SIG-M5 treated with dmso at 0.1 percent for 504 hours (cell line): ENCODE data around the gene CHAD.
A peak's percentile ranks its signal among the peaks of the same experiment; 100 is the strongest.

Experiments
- DNase-seq: peaks from one replicate; lab custom pipeline; 2025; ENCODE audit not compliant: unreplicated experiment; lab: John Stamatoyannopoulos, UW

The CHAD gene

GRCh38 chr17:50475362-50475761, 6.7 kb upstream of the CHAD start:
- DNase-seq, result no peak

DNA sequence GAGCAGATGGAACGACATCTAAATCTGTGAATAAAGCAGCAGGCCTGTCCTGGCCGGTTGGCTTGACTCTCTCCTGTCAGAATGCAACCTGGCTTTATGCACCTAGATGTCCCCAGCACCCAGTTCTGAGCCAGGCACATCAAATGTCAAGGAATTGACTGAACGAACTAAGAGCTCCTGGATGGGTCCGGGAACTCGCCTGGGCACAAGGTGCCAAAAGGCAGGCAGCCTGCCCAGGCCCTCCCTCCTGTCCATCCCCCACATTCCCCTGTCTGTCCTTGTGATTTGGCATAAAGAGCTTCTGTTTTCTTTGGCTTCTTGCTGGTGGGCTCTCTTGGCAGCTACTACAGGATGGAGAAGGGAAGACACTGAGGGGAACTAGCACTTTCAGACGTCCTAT, 5.8 kb upstream of the CHAD start:
- DNase-seq, result no peak

GRCh38 chr17:50473901-50474300, 5.2 kb upstream of the CHAD start:
- DNase-seq, result no peak

DNA sequence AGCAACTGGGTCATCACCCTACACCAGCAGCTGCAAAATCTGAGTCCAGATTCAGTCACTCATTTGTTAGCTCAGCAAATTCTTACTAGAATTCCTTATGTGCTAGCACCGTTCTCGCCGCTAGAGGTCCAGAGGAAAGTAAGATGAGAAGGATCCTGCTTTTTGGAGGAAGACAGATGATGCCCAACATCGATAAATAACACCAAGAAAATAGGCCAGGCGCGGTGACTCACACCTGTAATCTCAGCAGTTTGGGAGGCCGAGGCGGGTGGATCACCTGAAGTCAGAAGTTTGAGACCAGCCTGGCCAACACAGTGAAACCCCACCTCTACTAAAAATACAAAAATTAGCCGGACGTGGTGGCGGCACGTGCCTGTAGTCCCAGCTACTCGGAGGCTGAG, 4.1 kb upstream of the CHAD start:
- DNase-seq, result peak; percentile 31

DNA sequence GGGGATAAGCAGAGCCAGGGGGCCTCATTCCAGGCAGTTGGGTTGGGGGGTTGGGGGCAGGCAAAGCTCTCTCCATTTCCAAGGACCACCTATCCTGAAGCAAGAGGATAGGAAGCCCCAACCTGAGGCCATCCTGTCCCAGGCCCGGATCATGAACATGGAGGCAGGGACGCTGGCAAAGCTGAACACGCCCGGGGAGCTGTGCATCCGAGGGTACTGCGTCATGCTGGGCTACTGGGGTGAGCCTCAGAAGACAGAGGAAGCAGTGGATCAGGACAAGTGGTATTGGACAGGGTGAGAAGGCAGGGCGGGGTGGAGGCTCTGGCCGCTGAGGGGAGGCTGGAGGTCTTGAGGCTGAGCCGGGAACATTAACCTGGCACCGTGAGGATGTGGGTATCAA, 3.6 kb upstream of the CHAD start:
- no peak for DNase-seq

- no peak for DNase-seq
Observed at GRCh38 chr17:50471009-50471905, 2.6 kb upstream of the CHAD start.

DNA sequence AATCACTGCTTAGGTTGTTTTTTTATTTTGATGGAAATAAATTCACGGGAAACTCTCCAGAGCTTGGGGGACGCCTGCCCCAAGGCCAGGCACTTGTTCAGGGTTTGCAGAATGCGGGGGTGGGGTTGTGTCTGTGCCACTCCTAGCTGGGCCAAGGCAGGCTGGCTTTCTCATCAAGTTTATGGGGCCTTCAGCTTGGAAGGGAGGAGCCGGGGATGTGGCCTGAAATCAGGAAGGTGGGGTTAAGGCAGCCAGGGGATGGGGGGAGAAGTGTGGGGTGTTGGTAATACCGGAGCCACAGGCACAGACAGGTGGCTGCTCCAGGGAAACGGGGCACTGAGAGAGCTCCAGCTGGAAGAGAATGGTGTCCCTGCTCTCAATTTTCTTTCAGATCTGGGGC, 1.7 kb upstream of the CHAD start:
- no peak for DNase-seq

DNA sequence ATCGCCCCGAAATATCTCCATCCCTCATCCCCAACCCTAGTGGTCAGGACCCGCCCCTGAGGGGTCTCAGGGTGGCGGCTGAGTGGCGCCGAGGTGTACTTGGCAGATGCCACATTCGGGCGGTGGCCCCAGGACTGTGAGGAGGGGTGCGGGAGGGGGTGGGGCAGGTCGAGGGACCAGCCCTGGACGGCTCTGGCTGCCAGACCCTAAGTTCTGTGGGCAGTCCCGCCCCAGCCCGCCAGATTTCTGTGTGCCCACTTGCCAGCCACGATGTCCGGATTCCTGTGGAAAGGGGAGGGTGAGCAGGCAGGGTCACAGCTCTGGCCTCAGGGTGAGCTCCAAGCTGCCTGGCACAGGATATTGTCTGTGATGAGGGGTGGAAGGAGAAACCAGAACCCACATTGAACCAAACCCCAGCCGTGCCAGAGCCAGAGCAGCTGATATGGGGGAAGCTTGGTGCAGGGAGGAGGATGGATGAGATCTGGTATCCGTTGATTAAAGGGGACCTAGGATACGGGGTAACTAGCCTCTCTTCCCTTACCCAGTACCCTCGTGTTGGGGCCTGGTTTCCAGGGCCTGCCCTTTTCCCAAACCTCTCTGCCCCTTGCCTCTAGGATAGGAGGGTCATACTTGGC, 1.1 kb upstream of the CHAD start:
- no peak for DNase-seq

GRCh38 chr17:50469208-50469605, 527 bp upstream of the CHAD start:
- no peak for DNase-seq

GRCh38 chr17:50467855-50468303, 801 bp downstream of the CHAD start:
- DNase-seq, result no peak

GRCh38 chr17:50467114-50467854, 1.4 kb downstream of the CHAD start:
- no peak for DNase-seq

GRCh38 chr17:50466371-50467113, 2.1 kb downstream of the CHAD start:
- DNase-seq, result no peak

DNA sequence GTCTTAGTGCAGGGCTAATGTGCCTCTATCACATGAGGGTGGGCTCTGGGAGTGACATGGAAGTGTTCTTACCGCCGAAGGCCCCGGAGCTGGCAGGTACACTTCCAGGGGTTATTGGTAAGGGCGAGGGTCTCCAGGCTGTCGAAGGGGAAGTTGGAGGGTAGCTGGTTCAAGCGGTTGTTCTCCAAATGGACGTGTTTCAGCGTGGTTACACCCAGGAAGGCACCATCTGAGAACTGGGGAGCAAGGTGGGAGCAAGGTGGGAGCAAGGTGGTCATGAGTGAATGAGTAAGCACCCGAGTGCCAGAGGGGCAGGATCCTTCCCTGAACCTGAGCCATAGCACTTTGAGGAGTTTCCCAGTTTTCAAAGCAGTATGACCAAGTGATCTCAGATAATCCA, 3.0 kb downstream of the CHAD start:
- DNase-seq, result no peak

- no peak for DNase-seq
Observed at GRCh38 chr17:50465171-50465570, 3.5 kb downstream of the CHAD start.

- DNase-seq, result no peak
Observed at GRCh38 chr17:50464736-50465135, 3.9 kb downstream of the CHAD start.

DNA sequence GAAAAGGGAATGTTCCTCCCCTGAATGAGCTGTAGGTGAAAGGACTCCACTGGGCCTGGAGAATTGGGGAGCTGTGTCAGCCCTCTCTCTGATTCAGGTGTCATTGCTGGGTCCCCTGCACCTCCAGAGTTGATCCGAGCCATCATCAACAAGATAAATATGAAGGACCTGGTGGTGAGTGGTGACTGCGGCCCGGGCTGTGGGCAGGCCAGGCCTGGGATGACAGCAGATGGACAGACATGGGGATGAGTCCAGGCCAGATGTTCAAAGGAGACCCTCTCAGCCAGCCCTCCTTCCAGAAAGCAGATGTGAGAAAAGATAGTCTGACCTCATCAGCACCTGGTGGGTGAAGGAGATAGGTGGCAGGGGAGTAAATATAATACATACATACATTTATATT, 4.6 kb downstream of the CHAD start:
- no peak for DNase-seq

GRCh38 chr17:50462446-50462845, 6.2 kb downstream of the CHAD start:
- no peak for DNase-seq

DNA sequence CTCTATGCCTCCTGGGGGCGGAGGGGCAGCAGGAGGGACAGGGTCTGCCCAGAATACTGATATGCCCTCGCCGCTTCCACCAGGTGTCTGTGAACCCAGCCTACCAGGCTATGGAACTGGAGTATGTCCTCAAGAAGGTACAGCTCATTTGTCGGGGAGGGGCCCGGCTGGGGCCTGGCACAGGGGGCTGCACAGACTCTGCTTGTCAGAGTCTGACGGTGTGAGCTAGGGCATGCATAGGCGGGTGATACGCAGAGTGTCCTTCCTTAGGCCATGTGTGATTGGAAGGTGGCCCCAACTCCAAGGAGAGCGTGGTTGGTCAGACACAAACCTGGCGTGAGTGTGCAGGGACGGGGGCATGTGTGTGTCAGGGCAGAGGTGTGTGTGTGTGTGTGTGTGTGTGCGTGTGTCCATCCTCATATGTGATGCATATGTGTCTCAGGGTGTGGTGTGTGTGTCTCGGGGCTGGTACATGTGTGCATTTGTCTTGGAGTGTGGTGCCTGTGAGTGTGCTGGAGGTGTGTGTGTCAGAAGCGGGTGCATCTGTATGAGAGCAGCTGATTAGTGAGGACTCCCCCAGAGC, 7.0 kb downstream of the CHAD start:
- no peak for DNase-seq

DNA sequence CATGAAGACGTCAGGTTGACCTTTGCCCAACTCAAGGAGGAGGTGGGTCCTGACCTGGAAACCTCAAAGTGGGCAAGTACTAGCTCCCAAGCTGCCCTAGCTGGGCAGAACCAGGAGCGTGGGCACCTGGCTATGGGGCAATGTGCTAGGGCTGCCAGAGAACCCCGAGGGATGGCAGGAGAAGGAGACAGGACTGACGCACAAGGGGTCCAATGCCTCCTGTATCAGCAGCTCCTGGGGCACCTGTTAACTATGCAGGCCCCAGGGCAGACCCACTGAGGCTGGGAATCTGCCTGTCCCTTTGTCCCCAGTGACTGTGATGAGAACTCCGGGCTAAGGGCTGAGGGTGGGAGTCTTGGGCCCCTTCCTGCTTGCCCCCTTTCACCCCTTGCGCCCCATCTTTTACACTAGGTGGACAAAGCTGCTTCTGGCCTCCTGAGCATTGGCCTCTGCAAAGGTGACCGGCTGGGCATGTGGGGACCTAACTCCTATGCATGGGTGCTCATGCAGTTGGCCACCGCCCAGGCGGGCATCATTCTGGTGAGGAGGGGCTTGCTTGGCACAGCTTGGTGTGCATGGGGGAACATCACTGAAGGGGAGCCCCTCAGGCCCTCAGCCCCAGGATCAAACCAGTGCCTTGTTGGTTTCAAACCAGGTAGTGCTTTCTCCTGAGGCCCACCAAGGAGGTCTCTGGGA, 7.7 kb downstream of the CHAD start:
- DNase-seq, result no peak

- DNase-seq, result no peak
Observed at GRCh38 chr17:50459756-50460155, 8.9 kb downstream of the CHAD start.
